ENCODE measurements around the gene MAGI3. TPM values are rescaled to one million over a fixed set of nuclear protein-coding genes. Genes with fewer than 3 reads are reported as not detected.

The MAGI3 gene
- total and polyA plus RNA-seq, 2 of the 13 experiments (the other 11 are each of a cell fraction or from before 2014, with no cell fraction given) = 4.0 to 11.8 TPM

GRCh38 chr1:113517983-113518382 is 127.7 kb downstream of the MAGI3 start (continued):
- TF ChIP-seq, protein P1, sequence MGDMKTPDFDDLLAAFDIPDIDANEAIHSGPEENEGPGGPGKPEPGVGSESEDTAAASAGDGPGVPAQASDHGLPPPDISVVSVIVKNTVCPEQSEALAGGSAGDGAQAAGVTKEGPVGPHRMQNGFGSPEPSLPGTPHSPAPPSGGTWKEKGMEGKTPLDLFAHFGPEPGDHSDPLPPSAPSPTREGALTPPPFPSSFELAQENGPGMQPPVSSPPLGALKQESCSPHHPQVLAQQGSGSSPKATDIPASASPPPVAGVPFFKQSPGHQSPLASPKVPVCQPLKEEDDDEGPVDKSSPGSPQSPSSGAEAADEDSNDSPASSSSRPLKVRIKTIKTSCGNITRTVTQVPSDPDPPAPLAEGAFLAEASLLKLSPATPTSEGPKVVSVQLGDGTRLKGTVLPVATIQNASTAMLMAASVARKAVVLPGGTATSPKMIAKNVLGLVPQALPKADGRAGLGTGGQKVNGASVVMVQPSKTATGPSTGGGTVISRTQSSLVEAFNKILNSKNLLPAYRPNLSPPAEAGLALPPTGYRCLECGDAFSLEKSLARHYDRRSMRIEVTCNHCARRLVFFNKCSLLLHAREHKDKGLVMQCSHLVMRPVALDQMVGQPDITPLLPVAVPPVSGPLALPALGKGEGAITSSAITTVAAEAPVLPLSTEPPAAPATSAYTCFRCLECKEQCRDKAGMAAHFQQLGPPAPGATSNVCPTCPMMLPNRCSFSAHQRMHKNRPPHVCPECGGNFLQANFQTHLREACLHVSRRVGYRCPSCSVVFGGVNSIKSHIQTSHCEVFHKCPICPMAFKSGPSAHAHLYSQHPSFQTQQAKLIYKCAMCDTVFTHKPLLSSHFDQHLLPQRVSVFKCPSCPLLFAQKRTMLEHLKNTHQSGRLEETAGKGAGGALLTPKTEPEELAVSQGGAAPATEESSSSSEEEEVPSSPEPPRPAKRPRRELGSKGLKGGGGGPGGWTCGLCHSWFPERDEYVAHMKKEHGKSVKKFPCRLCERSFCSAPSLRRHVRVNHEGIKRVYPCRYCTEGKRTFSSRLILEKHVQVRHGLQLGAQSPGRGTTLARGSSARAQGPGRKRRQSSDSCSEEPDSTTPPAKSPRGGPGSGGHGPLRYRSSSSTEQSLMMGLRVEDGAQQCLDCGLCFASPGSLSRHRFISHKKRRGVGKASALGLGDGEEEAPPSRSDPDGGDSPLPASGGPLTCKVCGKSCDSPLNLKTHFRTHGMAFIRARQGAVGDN (CRISPR knock-in tag; IDR thresholded peaks at IDR 0.05) = no peak
- TF ChIP-seq ZSCAN9 (CRISPR knock-in tag; IDR thresholded peaks at IDR 0.05; ENCODE audit: borderline replicate concordance) = no peak
- no peak for TF ChIP-seq IKZF5 (CRISPR knock-in tag; IDR thresholded peaks at IDR 0.05)
- no peak for TF ChIP-seq ZNF670 (CRISPR knock-in tag; IDR thresholded peaks at IDR 0.05; ENCODE audit: borderline replicate concordance)
- TF ChIP-seq HIC2 (CRISPR knock-in tag; IDR thresholded peaks at IDR 0.05; ENCODE audit: low read depth) = no peak
- no peak for TF ChIP-seq HNRNPLL (IDR thresholded peaks at IDR 0.05; ENCODE audit: low read depth, low read length, poor library complexity, severe bottlenecking)
- TF ChIP-seq EEA1 (CRISPR knock-in tag; IDR thresholded peaks at IDR 0.05; ENCODE audit: borderline replicate concordance) = no peak
- TF ChIP-seq SKI (IDR thresholded peaks at IDR 0.05; ENCODE audit: partially characterized antibody) = no peak
